ENCODE data around the gene PPP2R5C.

Gene PPP2R5C

DNA sequence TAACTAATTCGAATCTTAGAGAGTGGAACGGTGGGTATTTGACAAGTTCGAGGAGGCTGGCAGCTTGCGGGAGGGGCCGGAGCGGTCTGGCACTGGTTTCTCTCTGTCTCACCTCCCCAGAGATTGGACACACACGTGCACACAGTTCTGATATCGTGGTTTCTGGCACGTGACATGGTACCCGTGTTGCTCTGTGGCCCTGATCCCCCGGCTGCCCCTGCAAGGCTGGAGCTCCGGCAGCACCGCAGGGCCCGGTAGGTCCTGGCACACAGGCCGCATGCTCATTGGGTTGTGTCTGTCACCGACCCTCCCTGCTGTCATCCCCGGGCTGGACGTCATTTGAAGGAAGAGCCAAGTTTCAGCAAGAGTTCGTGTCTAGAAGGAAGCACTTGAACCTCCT, 82.7 kb downstream of the PPP2R5C start:
- DNase-seq: no peak

DNA sequence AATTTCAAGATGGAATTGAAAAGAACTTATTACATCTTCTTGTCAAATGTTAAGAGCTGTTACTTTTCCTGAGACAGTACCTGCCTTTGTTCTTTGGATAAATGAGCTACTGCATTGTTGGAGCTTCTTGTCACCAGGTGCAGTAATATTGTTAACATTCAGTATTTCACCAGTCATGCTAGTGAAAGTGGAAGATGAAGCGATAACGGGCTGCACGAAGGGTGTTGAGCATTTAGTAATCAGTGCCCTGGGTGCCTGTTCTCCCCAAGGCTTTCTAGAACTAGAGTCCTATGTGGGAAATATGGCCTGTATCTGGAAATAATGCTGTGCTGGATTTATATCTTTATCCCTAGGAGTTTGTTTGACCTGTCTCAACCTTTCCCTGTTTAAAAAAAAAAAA, 83.2 kb downstream of the PPP2R5C start:
- DNase-seq: no peak

DNA sequence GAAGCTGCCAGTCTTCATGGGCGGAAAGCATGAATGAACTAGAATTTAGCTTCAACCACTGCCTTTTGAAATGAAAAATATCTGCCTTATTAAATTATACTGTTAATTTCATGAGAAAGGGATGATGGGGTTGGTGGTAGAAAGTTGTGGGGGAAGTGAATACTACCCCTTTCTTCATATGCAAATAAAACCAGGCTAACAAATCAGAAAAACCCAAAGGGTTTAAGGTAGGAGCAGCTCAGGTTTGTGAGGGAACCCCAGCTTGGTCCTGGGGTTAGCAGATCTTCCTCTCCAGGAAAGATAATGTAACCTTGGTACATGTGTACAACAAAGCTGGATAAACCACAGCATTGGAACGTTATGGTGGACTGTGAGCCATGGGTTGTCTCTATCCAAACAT, 84.0 kb downstream of the PPP2R5C start:
- DNase-seq: no peak

DNA sequence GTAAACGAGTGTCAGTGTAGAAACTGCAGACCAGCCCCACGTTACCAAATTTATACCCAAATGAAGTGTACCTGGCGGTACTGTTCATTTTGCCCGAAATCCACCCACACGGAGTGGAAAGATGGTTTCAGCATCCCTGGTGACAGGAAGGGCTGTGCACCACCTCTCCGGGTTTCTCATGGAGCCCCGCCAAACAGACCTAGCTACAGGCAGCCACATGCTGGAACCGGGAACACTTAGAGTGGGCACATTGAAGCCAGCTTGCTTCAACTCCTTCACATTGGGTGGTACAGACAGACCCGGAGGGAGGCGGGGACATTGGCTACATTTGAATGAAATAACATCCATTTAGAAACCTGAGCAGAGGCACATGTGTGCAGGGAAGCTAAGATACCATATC, 84.4 kb downstream of the PPP2R5C start:
- DNase-seq: no peak

DNA sequence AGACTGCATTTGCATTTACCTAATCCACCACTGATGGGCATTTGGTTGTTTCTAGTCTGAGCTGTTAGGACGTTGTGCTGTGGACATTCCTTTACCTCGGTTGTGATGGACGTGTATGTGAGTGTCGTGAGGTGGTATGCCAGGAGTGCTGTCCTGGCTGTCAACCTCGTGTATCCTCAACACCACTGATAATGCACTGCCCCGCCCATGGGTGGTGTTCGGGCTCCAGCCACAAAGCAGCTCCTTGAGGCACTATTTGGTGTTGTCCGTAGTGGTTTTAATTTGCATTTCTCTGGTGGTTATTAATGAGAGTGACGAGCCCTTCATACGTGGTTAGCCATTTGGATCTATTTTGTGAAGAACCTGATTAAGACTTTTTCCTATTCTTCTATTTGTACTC, 87.6 kb downstream of the PPP2R5C start:
- no peak for DNase-seq

DNA sequence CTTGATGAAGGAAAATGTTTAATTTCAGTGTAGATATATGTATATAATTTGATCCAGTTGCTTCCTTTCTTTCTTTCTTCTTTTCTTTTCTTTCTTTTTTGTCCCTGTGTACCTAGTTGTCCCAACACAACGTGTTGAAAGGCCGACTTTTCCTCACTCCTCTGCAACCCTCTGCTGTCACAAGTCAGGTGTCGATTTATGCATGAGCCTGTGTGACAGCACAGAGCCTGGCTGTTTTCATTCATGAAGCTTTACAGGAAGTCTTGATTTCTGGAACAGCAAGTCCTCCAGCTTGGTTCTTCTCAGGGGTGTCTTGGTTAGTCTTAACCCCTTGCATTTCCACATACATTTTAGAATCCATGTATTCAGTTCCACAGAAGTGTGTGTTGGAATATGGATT, 88.1 kb downstream of the PPP2R5C start:
- DNase-seq: no peak

DNA sequence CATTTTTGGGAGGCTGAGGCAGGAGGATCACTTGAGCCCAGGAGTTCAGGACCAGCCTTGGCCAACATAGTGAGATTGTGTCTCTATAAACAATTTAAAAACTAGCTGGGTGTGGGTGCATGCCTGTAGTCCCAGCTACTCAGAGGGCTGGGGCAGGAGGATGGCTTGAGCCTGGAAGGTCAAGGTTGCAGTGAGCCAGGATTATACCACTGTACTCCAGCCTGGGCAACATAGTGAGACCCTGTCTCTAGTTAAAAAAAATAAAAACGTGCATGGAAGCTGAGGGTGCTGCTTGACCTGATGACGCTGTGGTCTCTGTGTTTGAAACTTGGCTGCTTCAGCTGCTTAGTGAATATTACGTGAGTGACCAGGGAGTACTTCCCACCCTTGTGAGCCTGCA, 89.7 kb downstream of the PPP2R5C start:
- no peak for DNase-seq

DNA sequence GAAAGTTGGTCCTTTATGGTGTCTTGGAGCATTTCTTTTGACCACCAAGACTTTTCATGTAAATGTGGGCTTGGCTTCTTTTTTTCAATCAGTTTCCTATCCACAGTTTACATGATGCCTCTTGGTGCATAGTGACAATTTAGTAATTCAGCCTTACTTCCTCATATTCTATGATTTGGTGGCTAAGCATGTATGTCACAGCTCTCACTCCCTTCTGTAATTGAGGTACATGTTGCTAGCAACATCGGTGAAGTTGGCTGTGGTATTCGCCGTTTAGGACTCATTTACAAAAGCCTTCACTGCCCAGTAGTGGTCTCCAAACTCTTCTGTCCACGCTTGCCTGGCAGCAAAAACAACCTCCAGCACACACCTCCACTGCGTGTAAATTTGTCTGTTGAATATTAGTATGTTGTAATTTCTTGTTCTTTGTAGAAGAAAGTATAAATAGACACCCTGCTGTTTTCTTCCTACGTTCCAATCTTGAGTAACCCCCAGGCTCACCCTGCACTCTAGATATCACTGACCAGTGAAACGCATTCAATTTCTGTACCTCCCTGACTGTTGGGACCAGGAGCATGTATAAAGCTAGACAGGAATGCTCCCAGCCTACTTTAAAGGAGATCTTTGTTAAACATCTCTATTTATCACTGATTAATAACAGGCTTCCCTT, 90.4 kb downstream of the PPP2R5C start:
- no peak for DNase-seq

DNA sequence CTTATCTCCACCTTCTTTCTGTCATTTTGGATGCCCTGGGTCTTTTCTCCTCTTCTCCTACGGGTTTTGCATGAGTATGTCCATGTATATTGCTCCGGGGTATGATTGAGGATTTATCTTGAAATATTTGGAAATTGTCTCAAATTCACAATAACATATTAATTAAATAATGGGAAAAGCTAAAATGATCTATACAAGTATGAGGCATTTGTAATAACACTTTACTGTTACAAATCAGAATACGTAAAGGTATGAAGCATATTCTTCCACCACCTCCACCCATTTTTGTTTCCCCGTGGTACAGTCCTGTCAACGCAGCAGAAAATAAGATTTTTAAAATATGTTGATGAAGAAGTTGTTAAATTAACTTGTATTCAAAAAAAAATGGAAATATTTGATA, 91.3 kb downstream of the PPP2R5C start:
- DNase-seq: no peak

DNA sequence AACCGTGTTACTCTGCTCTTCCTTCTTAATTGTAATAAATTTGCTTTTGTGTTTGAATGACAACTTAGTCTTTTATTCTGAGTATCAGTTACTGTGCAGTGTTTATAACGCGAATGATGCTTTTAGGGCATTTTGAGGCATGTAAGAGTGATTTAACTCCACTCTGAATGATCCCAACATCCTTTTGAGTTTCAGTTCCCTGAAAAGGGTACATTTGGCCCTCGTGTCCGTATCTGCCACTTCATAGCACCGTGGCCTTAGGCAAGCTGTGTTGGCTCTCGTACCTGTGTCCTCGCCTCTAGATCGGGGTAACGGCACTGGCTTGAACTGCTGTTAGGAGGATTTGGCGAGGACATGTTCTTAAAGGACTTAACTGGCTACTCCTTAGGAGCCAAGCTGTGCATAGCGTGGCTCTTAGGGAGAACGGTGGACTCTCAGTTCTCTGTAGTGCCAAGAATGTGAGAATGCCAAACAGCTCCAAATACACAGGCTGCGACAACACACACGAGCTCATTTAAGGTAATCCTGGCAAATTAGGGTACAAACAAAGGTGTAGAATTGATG, 92.0 kb downstream of the PPP2R5C start:
- DNase-seq: no peak

DNA sequence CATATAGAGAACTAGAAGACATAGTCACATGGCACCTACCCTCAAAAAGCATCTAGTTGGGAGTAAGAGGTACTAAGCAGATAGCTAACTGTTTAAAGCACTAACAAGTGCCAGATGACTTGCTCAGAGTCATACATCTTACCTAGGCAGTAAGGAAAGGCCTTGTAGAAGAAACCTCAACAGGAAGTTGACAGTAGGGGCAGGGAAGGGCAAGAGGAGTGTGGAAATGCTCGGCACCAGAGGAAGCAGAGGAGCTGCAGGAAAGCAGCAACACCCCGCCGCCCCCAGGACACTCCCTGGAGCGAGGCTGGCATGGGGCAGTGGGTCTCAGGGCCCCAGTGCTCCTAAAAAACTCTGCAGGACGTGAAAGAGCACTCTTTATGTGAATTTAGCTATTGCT, 92.9 kb downstream of the PPP2R5C start:
- DNase-seq: peak; percentile 35

DNA sequence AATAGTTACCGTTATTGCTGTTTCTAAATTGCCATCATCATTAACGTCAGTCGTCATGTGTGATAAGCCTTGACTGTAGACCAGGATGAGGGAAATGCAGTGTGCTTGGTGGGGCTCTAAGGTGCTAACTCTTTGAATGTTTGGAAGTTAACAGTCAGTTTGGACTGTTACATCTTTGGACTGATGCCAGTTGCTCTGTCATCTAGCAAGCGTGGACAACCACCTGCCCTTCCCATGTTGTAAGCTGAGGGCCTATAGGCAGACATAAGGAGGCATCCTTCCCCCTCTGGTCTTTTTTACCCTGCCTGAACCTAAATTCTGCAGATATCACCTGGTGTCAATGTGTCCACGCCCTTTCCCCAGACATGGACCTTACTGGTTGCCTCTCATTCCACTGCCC, 94.4 kb downstream of the PPP2R5C start:
- DNase-seq: no peak

DNA sequence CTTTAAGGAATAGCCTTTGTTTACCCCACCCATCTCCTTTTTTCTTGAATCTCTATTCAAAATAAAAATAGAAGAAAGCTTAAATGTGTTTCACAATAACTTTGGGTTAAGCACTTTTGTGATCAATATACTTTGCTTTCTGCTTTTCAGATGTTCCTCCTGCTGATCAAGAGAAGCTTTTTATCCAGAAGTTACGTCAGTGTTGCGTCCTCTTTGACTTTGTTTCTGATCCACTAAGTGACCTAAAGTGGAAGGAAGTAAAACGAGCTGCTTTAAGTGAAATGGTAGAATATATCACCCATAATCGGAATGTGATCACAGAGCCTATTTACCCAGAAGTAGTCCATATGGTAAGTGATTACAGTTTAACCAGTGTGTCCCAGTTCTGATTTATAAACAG, 95.0 kb downstream of the PPP2R5C start:
- no peak for DNase-seq

DNA sequence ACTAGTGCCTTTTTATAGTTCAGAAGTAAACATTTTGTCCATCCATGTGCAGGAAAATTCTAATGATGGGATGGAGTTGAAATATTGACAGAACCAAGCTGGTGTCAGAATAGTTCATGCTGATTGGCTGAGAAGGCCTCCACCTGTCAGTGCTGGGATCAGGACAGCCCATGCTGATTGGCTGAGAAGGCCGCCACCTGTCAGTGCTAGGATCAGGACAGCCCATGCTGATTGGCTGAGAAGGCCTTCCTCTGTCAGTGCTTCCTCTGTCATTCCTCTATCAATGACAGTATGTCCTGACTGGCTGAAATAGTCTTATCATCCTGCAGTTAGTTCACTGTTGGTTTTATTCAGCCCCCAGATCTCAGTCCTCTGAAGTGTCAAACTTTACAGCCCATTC, 95.7 kb downstream of the PPP2R5C start:
- no peak for DNase-seq

DNA sequence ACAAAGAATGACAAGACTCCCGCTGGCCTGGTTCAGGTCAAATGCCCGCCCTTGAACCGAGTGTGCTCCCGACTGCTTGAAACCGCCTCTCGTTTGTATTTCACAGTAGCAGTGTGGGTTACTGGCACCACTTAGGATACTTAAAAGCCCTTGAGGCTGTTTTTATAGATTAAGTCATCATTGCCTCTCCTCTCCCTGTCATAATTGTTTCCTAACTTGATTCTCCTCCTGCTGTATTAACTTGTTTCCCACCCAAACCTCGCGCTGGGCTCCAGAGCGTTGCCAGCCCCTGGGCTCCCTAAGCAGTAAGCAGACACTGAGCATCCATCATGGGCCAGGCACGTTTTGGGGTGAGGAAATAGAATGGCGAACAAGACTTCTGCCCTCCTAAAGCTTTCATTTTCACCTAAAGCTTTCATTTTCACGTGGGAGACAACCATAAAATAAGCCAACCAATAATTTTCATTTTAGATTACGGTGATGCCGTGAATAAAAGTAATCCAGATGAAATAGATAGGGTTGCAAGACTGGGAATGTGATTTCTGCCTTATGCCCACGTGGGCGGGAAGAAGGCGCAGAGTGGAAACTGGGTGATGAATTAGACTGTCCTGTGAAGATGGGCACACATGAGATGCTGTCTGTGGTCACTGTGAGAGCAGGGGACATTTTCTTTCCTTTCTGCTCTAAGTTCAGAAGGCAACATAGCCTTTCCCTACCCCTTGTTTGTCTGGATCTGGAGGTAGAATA, 97.5 kb downstream of the PPP2R5C start:
- DNase-seq: no peak

DNA sequence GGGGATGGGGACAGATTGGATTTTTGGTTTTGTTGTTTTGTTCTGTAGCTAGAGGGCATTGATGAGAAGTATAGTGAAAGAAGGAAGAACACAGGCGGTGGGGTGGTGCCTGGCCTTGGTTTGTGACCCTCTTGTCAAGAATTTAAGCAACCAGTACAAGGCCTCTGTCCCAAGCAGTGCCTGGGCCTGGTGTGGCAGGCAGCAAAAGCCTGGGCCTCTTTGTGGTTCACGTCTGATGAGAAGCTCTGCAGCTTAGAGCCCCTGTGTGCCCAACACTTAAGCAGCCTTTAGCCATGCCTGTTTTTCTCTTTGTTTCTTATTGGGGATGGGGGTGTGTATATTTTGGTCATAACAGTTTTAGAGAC, 98.0 kb downstream of the PPP2R5C start:
- no peak for DNase-seq

DNA sequence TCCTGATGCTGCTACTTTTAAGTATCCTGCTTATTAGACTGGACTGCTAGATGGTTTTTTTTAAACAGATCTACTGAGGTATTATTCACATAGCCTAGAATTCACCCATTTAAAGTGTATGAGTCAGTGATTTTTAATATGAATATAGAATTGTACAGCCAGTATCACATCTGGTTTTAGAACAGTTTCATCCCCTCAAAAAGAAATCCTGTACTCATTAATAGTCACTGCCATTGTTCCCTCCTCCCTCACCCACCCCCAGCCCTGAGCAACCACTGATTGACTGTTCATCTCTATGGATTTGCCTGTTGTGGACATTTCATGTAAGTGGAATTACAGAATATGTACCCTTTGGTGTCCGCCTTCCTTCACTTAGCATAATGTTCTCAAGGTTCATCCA, 98.4 kb downstream of the PPP2R5C start:
- DNase-seq: no peak

DNA sequence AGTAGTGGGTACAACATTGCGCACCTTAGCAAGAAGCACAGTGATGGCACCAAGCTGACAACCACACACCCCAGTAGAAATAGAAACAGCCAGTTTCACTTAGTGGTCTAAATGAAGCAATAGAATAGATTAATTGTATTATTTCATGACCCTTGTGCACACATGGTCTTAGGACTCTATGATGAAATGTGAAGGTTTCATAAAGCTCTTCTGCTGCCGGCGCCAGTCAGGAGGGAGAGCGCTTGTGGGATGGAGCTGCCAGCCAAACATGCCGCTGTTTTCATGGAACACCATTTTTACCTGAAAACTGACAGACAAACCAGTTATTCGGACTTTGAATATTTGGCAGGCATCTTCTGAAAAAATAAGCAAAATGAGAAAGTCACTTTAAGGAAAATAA, 100.0 kb downstream of the PPP2R5C start:
- DNase-seq: no peak

DNA sequence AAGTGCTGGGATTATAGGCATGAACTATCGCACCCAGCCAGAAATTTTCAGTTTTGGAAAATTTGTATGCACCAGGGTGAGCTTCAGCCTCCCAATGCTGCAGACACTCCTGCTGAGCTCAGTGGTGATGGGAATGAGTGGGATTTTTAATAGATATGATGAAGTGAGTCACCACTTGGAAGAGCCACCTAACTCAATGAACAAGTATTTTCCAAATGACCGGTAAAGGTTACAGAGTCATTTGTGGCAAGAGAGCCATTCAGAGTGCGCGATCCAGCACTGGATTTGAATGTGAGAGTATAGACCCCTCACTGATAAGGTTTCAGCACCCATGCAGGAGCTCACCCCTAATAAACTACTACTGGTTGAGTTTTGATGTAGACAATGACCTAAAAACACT, 100.7 kb downstream of the PPP2R5C start:
- no peak for DNase-seq

DNA sequence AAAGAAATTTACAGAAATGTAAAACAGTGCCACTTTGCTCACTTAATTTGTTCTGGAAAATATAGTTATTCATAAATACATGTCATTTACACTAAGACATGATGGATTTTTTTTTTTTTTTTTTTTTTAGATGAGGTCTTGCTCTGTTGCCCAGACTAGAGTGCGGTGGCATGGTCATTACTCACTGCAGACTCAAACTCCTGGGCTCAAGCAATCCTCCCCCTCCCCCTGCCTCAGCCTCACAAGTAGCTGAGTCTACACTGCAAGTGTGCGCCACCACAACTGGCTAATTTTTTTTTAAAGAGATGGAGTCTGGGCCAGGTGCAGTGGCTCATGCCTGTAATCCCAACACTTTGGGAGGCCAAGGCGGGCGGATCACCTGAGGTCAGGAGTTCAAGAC, 101.2 kb downstream of the PPP2R5C start:
- DNase-seq: no peak

DNA sequence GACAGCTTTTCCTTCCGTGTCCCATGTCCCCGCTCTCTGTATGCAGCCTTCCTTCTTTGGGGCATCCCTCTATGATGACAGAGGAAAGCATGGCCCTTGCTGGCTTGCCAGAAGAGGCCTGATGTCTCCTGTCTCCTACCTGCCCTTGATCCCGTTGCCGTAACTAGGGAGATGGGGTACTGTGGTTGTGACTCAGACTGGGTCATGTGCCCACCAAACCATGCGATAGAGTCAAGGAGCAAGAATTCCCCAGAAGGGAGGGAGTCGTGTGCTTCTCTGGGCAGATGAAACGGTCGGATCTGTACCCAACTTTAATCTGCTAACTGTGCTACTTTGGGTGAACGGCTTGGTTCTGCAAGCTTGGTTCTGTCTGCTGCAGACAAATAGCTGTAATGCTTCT, 103.8 kb downstream of the PPP2R5C start:
- DNase-seq: no peak

DNA sequence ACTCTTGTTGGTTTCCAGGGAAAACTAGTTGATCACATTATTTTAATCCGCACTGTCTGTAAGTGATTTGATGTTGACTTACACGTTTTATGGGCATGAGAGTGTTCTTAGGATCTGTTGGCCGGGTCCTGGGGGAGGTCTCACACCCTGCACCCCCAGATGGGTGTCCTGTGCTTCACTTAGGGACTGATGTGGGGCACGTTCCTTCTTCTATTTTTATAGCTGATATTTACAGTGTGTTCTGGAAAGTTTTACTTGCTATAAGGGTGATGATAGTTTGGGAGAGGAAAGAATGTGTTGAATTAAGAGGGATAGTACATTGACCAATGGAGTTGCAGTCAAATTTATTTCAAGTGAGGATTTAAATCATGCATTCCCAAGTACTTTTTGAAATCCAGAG, 106.3 kb downstream of the PPP2R5C start:
- DNase-seq: no peak

DNA sequence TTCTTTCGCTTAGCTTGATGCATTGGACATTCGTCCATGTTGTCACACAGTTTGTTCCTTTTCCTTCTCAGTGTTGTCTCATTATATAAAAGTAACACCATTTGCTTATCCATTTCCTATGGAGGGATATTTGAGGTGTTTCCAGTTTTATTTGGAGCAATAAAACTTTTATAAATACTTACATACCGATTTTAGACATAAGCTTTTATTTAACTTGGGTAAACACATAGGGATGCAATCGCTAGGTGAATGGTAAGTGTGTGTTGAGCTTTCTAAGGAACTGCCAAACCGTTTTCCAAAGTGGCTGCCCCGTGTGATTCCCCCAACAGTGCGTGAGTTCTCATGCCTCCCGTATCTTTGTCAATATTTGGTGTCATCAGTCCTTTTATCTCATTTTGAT, 107.7 kb downstream of the PPP2R5C start:
- DNase-seq: no peak

DNA sequence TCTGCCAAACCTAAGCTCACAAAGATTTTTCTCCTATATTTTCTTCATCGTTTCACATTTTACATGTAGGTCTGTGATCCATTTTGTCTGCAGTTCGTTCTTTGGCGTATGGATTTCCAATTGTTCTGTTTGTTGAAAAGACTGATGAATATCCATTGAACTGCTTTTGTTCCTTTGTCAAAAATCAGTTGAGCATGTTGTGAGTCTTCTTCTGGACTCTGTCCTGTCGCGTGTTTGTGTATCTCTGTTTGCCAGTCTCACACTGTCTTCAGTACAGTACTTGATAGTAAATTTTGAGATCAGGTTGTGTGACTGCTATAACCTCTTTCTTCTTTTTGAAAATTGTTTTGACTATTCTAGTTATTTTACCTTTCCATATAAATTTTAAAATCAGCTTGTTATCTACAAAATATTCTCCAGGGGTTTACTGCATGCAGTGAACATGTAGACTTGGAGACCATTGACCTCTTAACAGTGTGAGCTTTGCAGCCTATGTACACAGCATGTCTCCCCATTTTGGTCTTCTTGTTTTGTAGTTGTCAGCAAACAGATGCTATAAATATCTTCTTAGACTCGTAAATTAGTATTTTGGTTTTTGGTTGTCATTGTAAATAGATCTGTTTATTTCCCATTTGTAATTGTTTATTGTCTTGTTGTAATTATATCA, 108.9 kb downstream of the PPP2R5C start:
- no peak for DNase-seq

All from CD4-positive, alpha-beta T cell treated with Interleukin-4 for 4 hours (primary cell).